MCF 10A (cell line): ENCODE data around the gene SPINK14. TPM values are rescaled to one million over a fixed set of nuclear protein-coding genes. Genes with fewer than 3 reads are reported as not detected.

Source experiments
- BruUV-seq: library from RNA; stranded (reverse); fragments of 400-500 nt; replicated peaks from 2 replicates; lab custom pipeline; 2021; lab: Mats Ljungman, UMichigan
- CTCF ChIA-PET: fragments of 300-600 bp; sonication (Branson Sonifier 250); formaldehyde crosslinking; extraction: SDS; loops from one replicate; lab custom pipeline; 2021; ENCODE audit warnings: antibody characterized with exemption, inconsistent platforms; lab: Yijun Ruan, JAX
- POLR2A ChIA-PET: fragments of 300-600, 350-650 bp; sonication (Branson Sonifier 250); formaldehyde crosslinking; extraction: SDS; loops from one replicate; lab custom pipeline; 2020; ENCODE audit warnings: antibody characterized with exemption, inconsistent platforms; lab: Yijun Ruan, JAX
- DNase-seq: peaks from one replicate; pipeline ENCODE4 v3.0.0-alpha.2; 2018; ENCODE audit not compliant: unreplicated experiment
- H3K27ac Mint-ChIP-seq: one replicate; pipeline ENCODE4 v1.8.0; 2022; ENCODE audit warnings: mild to moderate bottlenecking, low read depth, mixed read lengths; ENCODE audit not compliant: unreplicated experiment
- H3K27me3 Mint-ChIP-seq: one replicate; pipeline ENCODE4 v1.8.0; 2022; ENCODE audit warnings: mixed read lengths; ENCODE audit not compliant: insufficient read depth, unreplicated experiment
- H3K36me3 Mint-ChIP-seq: one replicate; pipeline ENCODE4 v1.8.0; 2022; ENCODE audit warnings: mild to moderate bottlenecking, moderate library complexity, mixed read lengths; ENCODE audit not compliant: insufficient read depth, unreplicated experiment
- H3K4me1 Mint-ChIP-seq: one replicate; pipeline ENCODE4 v1.8.0; 2022; ENCODE audit warnings: mixed read lengths; ENCODE audit not compliant: insufficient read depth, unreplicated experiment
- H3K4me3 Mint-ChIP-seq: one replicate; pipeline ENCODE4 v1.8.0; 2022; ENCODE audit warnings: mild to moderate bottlenecking, moderate library complexity, mixed read lengths; ENCODE audit not compliant: unreplicated experiment
- H3K9me3 Mint-ChIP-seq: one replicate; pipeline ENCODE4 v1.8.0; 2022; ENCODE audit warnings: mixed read lengths; ENCODE audit not compliant: unreplicated experiment
- CTCF ChIP-seq: fragments of 200-600 bp; IDR thresholded peaks from one replicate; pipeline ENCODE4 v1.8.0; 2022; ENCODE audit warnings: antibody characterized with exemption, mild to moderate bottlenecking; ENCODE audit not compliant: unreplicated experiment
- intact Hi-C: fragments of 100-400 bp; cut with micrococcal nuclease; formaldehyde crosslinking; loops from 2 replicates; pipeline ENCODE4 v1.14.1; 2022
- total RNA-seq: library from RNA; stranded (reverse); gene quantifications from 2 replicates; pipeline ENCODE4 v1.2.3, GENCODE V29; 2022

Gene SPINK14
- total RNA-seq, 1 experiment from 2014 or later, result not detected

- no peaks in the 10 kb centered on the region for H3K9me3 Mint-ChIP-seq
- CTCF ChIA-PET, result interaction anchor here (0.8 to 1.2 kb wide), 3 partner anchors 15 to 200 kb away, joined by 3 to 4 read pairs (median 3); no protein-coding TSS in a partner anchor
- no peaks in the 10 kb centered on the region for H3K4me1 Mint-ChIP-seq
- DNase-seq, result no peak
- no peak overlapping the region for H3K27ac Mint-ChIP-seq
- H3K36me3 Mint-ChIP-seq, result no peaks in the 10 kb centered on the region
- POLR2A ChIA-PET, result interaction anchor here (1.3 kb wide), 1 partner anchor 11 kb away, joined by 5 read pairs; no protein-coding TSS in a partner anchor
- no peak for TF ChIP-seq CTCF
- BruUV-seq, result no TSS peak
- no peak overlapping the region for H3K4me3 Mint-ChIP-seq
- no peaks in the 10 kb centered on the region for H3K27me3 Mint-ChIP-seq
- intact Hi-C loops, result no loop called here
Observed at GRCh38 chr5:148135091-148136048, 33.0 kb upstream of the SPINK14 start.

- POLR2A ChIA-PET, result no interaction called here
- CTCF ChIA-PET, result interaction anchor here (0.6 to 2.6 kb wide), 3 partner anchors 39 to 432 kb away, joined by 3 to 6 read pairs (median 4); no protein-coding TSS in a partner anchor
- TF ChIP-seq CTCF, result no peak
- Mint-ChIP-seq H3K4me3 (no peak overlapping the region), H3K27ac (no peak overlapping the region), H3K9me3 (no peaks in the 10 kb centered on the region), H3K27me3 (no peaks in the 10 kb centered on the region), H3K4me1 (no peaks in the 10 kb centered on the region), H3K36me3 (no peaks in the 10 kb centered on the region)
- BruUV-seq, result no TSS peak
- no peak for DNase-seq
- intact Hi-C loops, result no loop called here
Observed at GRCh38 chr5:148140846-148141245, 27.5 kb upstream of the SPINK14 start.

GRCh38 chr5:148141645-148142044 is 26.7 kb upstream of the SPINK14 start:
- POLR2A ChIA-PET, result no interaction called here
- H3K4me1 Mint-ChIP-seq, result peaks cover 6% of the 10 kb centered on the region

More at GRCh38 chr5:148141645-148142044, 26.7 kb upstream of the SPINK14 start:
- CTCF ChIA-PET, result interaction anchor here (2.6 kb wide), 1 partner anchor 38 kb away, joined by 6 read pairs; no protein-coding TSS in a partner anchor
- intact Hi-C loops, result no loop called here
- no peak for DNase-seq
- Mint-ChIP-seq H3K9me3 (no peaks in the 10 kb centered on the region), H3K36me3 (no peaks in the 10 kb centered on the region), H3K27ac (no peak overlapping the region), H3K4me3 (no peak overlapping the region), H3K27me3 (no peaks in the 10 kb centered on the region)
- no TSS peak for BruUV-seq
- no peak for TF ChIP-seq CTCF
